IMR-90 (cell line): ENCODE results near the gene TRIP6. TPM values are rescaled to one million over a fixed set of nuclear protein-coding genes. Genes with fewer than 3 reads are reported as not detected.
A peak's percentile ranks its signal among the peaks of the same experiment; 100 is the strongest.

Experiments
- ATAC-seq: fragments of 200-7000 bp; cut with Tn5 transposase; 2 replicates; pipeline ENCODE4 v1.9.1; 2020; ENCODE audit warnings: low read depth, mild to moderate bottlenecking, moderate library complexity
- Bru-seq: library from RNA; stranded (reverse); fragments of 400-500 nt; gene quantifications from one replicate; lab custom pipeline; 2021; lab: Mats Ljungman, UMichigan
- BruChase-seq, 2 experiments: library from RNA; stranded (reverse); fragments of 400-500 nt; gene quantifications; one replicate each; lab custom pipeline; 2021; lab: Mats Ljungman, UMichigan
- BruUV-seq: library from RNA; stranded (reverse); fragments of 400-500 nt; replicated peaks from 2 replicates; lab custom pipeline; 2021; lab: Mats Ljungman, UMichigan
- CTCF ChIA-PET: fragments of 300-600 bp; formaldehyde crosslinking; extraction: SDS; loops from one replicate; lab custom pipeline; 2021; ENCODE audit warnings: antibody characterized with exemption; lab: Yijun Ruan, JAX
- POLR2A ChIA-PET: fragments of 300-600 bp; sonication (Branson Sonifier 250); formaldehyde crosslinking; loops from one replicate; lab custom pipeline; 2022; ENCODE audit warnings: antibody characterized with exemption; ENCODE audit not compliant: unreplicated experiment; lab: Charles Lee
- DNase-seq: peaks from one replicate; pipeline ENCODE4 v3.0.0; 2013
- H2AFZ ChIP-seq: replicated peaks from 2 replicates; pipeline ENCODE3; 2013; ENCODE audit warnings: low read length, mild to moderate bottlenecking; ENCODE audit not compliant: poor library complexity
- H2AK5ac ChIP-seq: 2 replicates; pipeline ENCODE4 v1.6.1; 2013; ENCODE audit warnings: low read depth, low read length, inconsistent platforms
- H2AK9ac ChIP-seq: replicated peaks from 2 replicates; pipeline ENCODE3; 2013; ENCODE audit warnings: mild to moderate bottlenecking, low read depth, low read length, moderate library complexity; ENCODE audit not compliant: poor library complexity
- H2BK120ac ChIP-seq: 2 replicates; pipeline ENCODE4 v1.6.1; 2013; ENCODE audit warnings: low read depth, low read length, inconsistent platforms
- H2BK15ac ChIP-seq: 3 replicates; pipeline ENCODE4 v1.6.1; 2013; ENCODE audit warnings: low read depth, low read length, inconsistent platforms
- H2BK20ac ChIP-seq: 2 replicates; pipeline ENCODE4 v1.6.1; 2013; ENCODE audit warnings: low read depth, mild to moderate bottlenecking, inconsistent platforms, low read length, moderate library complexity
- H2BK5ac ChIP-seq: 2 replicates; pipeline ENCODE4 v1.6.1; 2013; ENCODE audit warnings: mild to moderate bottlenecking, low read depth, low read length, inconsistent platforms; ENCODE audit not compliant: poor library complexity, severe bottlenecking
- H3K14ac ChIP-seq: replicated peaks from 2 replicates; pipeline ENCODE4 v1.6.1; 2013; ENCODE audit warnings: low read depth, low read length, inconsistent platforms
- H3K18ac ChIP-seq: 2 replicates; pipeline ENCODE4 v1.6.1; 2013; ENCODE audit warnings: low read depth, low read length, control low read depth
- H3K23ac ChIP-seq: 2 replicates; pipeline ENCODE4 v1.6.1; 2013; ENCODE audit warnings: low read depth, low read length, inconsistent platforms
- H3K27ac ChIP-seq: 2 replicates; pipeline ENCODE4 v1.5.1; 2013; ENCODE audit warnings: mild to moderate bottlenecking, control low read depth, low read length; ENCODE audit not compliant: insufficient read depth
- H3K27me3 ChIP-seq: 2 replicates; pipeline ENCODE4 v1.6.1; 2013; ENCODE audit warnings: low read length; ENCODE audit not compliant: control insufficient read depth, insufficient read depth
- H3K36me3 ChIP-seq: 2 replicates; pipeline ENCODE4 v1.6.1; 2013; ENCODE audit warnings: low read length, mixed read lengths; ENCODE audit not compliant: control insufficient read depth, insufficient read depth
- H3K4ac ChIP-seq: 2 replicates; pipeline ENCODE4 v1.6.1; 2013; ENCODE audit warnings: low read depth, low read length, inconsistent platforms
- H3K4me1 ChIP-seq: 2 replicates; pipeline ENCODE4 v1.6.1; 2013; ENCODE audit warnings: low read length, mixed read lengths; ENCODE audit not compliant: control insufficient read depth, insufficient read depth
- H3K4me2 ChIP-seq: 2 replicates; pipeline ENCODE4 v1.6.1; 2013; ENCODE audit warnings: low read depth, mild to moderate bottlenecking, control low read depth, low read length, moderate library complexity
- H3K4me3 ChIP-seq: 2 replicates; pipeline ENCODE4 v1.5.1; 2013; ENCODE audit warnings: low read depth, mild to moderate bottlenecking, control low read depth, low read length, moderate library complexity; ENCODE audit not compliant: insufficient read depth
- H3K56ac ChIP-seq: 2 replicates; pipeline ENCODE4 v1.6.1; 2013; ENCODE audit warnings: low read length, inconsistent platforms; ENCODE audit not compliant: insufficient read depth; ENCODE audit errors: extremely low read depth
- H3K79me1 ChIP-seq, 2 experiments: 2 replicates each; pipeline ENCODE4 v1.6.1; 2013; ENCODE audit warnings: low read length in 2 of 2, inconsistent platforms in 1 of 2, low read depth in 1 of 2
- H3K9ac ChIP-seq: 2 replicates; pipeline ENCODE4 v1.6.1; 2013; ENCODE audit warnings: low read depth, low read length, control low read depth
- H3K9me1 ChIP-seq: 2 replicates; pipeline ENCODE4 v1.6.1; 2013; ENCODE audit warnings: low read length, inconsistent platforms; ENCODE audit not compliant: insufficient read depth
- H3K9me3 ChIP-seq: 2 replicates; pipeline ENCODE4 v1.6.1; 2013; ENCODE audit warnings: low read length; ENCODE audit not compliant: control insufficient read depth, insufficient read depth
- H4K20me1 ChIP-seq: 2 replicates; pipeline ENCODE4 v1.6.1; 2013; ENCODE audit warnings: low read length, inconsistent platforms; ENCODE audit not compliant: insufficient read depth
- H4K5ac ChIP-seq: 2 replicates; pipeline ENCODE4 v1.6.1; 2013; ENCODE audit warnings: mild to moderate bottlenecking, low read depth, low read length, control low read depth
- H4K8ac ChIP-seq, 2 experiments: 2 replicates each; pipeline ENCODE4 v1.6.1; 2013; ENCODE audit warnings: low read depth in 2 of 2, low read length in 2 of 2, control low read depth in 1 of 2, inconsistent platforms in 1 of 2
- H4K91ac ChIP-seq: 2 replicates; pipeline ENCODE4 v1.6.1; 2013; ENCODE audit warnings: low read depth, low read length, inconsistent platforms; ENCODE audit not compliant: insufficient read depth
- BHLHE40 ChIP-seq: fragments of 150-350 bp; IDR thresholded peaks from 2 replicates; pipeline ENCODE4 v1.6.1; 2016; ENCODE audit warnings: mild to moderate bottlenecking, low read depth, low read length
- CEBPB ChIP-seq: IDR thresholded peaks from 2 replicates; pipeline ENCODE4 v1.6.1; 2012; ENCODE audit warnings: low read depth, low read length, improper control_type of control experiment
- MAZ ChIP-seq: IDR thresholded peaks from 2 replicates; pipeline ENCODE4 v1.6.1; 2012; ENCODE audit warnings: low read depth, mild to moderate bottlenecking, low read length, improper control_type of control experiment, moderate library complexity, borderline replicate concordance
- MXI1 ChIP-seq: IDR thresholded peaks from 2 replicates; pipeline ENCODE4 v1.6.1; 2012; ENCODE audit warnings: low read depth, mild to moderate bottlenecking, low read length, moderate library complexity, borderline replicate concordance
- POLR2A ChIP-seq: IDR thresholded peaks from 2 replicates; pipeline ENCODE4 v1.6.1; 2012; ENCODE audit warnings: mild to moderate bottlenecking, low read depth, low read length
- RAD21 ChIP-seq: IDR thresholded peaks from 2 replicates; pipeline ENCODE4 v1.6.1; 2012; ENCODE audit warnings: low read length, improper control_type of control experiment
- RCOR1 ChIP-seq: IDR thresholded peaks from 2 replicates; pipeline ENCODE4 v1.6.1; 2012; ENCODE audit warnings: mild to moderate bottlenecking, low read length, improper control_type of control experiment; ENCODE audit not compliant: insufficient replicate concordance
- SMC3 ChIP-seq: fragments of 150-350 bp; IDR thresholded peaks from 2 replicates; pipeline ENCODE4 v1.6.1; 2016; ENCODE audit warnings: low read depth, mild to moderate bottlenecking, antibody characterized with exemption, low read length, moderate library complexity
- WGBS, 2 experiments: methylation state at CpG; one replicate each; pipeline versions ENCODE4 v1.1.5 to v1.1.7; 2013; ENCODE audit warnings: missing lambda C conversion rate in 2 of 2; ENCODE audit not compliant: insufficient read length in 1 of 2; ENCODE audit errors: extremely low coverage in 2 of 2; 5-methylcytosine and 5-hydroxymethylcytosine counted together
- dilution Hi-C: fragments of 300-500 bp; cut with HindIII; formaldehyde crosslinking; loops from one replicate; pipeline ENCODE4 v1.14.3; 2018; ENCODE audit warnings: low sequenced_read_pairs; ENCODE audit not compliant: unreplicated experiment
- in situ Hi-C: fragments of 300-500 bp; cut with MboI; formaldehyde crosslinking; loops from 3 replicates; pipeline ENCODE4 v1.14.3; 2019; ENCODE audit warnings: low sequenced_read_pairs, inconsistent platforms, mixed read lengths
- intact Hi-C: fragments of 100-400 bp; cut with micrococcal nuclease; formaldehyde crosslinking; loops from 2 replicates; pipeline ENCODE4 v1.10.0; 2022
- long read RNA-seq: library from polyadenylated mRNA; unstranded; transcript quantifications from one replicate; pipeline ENCODE4 v2.0.0, GENCODE V29; 2021; ENCODE audit not compliant: unreplicated experiment
- polyA plus RNA-seq, 3 experiments: library from polyadenylated mRNA; depleted of rRNA; stranded (reverse); fragments of >200 nt; gene quantifications; 2 replicates each; pipeline ENCODE4 v1.2.3, GENCODE V29; 2012; ENCODE audit warnings: low replicate concordance in 1 of 3
- total RNA-seq: library from RNA; depleted of rRNA; stranded (reverse); fragments of >200 nt; gene quantifications from 2 replicates; pipeline ENCODE4 v1.2.3, GENCODE V29; 2012; rRNA removed
- TF ChIP-seq, protein P1 (sequence below): conservative IDR thresholded peaks from 2 replicates; pipeline ENCODE4 v1.5.1; 2012; ENCODE audit warnings: mild to moderate bottlenecking, low read depth, low read length, improper control_type of control experiment

Gene TRIP6, protein sequence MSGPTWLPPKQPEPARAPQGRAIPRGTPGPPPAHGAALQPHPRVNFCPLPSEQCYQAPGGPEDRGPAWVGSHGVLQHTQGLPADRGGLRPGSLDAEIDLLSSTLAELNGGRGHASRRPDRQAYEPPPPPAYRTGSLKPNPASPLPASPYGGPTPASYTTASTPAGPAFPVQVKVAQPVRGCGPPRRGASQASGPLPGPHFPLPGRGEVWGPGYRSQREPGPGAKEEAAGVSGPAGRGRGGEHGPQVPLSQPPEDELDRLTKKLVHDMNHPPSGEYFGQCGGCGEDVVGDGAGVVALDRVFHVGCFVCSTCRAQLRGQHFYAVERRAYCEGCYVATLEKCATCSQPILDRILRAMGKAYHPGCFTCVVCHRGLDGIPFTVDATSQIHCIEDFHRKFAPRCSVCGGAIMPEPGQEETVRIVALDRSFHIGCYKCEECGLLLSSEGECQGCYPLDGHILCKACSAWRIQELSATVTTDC
- 36.4 and 39.2 TPM in 2 replicates for total RNA-seq
- polyA plus RNA-seq (2012; rRNA removed) = 72.3 and 89.0 TPM in 2 replicates
- 76.7 and 146 TPM in 2 replicates for polyA plus RNA-seq (2012; cell fraction: cytosol; rRNA removed)
- polyA plus RNA-seq (2012; cell fraction: nucleus; rRNA removed; ENCODE audit: low replicate concordance) = 158 and 235 TPM in 2 replicates
- Bru-seq, nascent RNA = percentile 81 among the genes with signal in this experiment
- BruChase-seq, experiment 1, labeled RNA remaining after a 6-hour chase = percentile 88 among the genes with signal in this experiment
- BruChase-seq, experiment 2, labeled RNA remaining after a 2-hour chase = percentile 87 among the genes with signal in this experiment
- long read RNA-seq, transcript TRIP6-209 (8 exons, 1,303 nt) = minor isoform, 5 of 163 reads
- long read RNA-seq, transcript TRIP6-201 (9 exons, 1,942 nt) = major isoform, 93 of 163 reads
- long read RNA-seq, partial matches to known transcripts = 52 of 163 reads
- long read RNA-seq, other reads (novel, unspliced or antisense) = 13 of 163 reads

DNA sequence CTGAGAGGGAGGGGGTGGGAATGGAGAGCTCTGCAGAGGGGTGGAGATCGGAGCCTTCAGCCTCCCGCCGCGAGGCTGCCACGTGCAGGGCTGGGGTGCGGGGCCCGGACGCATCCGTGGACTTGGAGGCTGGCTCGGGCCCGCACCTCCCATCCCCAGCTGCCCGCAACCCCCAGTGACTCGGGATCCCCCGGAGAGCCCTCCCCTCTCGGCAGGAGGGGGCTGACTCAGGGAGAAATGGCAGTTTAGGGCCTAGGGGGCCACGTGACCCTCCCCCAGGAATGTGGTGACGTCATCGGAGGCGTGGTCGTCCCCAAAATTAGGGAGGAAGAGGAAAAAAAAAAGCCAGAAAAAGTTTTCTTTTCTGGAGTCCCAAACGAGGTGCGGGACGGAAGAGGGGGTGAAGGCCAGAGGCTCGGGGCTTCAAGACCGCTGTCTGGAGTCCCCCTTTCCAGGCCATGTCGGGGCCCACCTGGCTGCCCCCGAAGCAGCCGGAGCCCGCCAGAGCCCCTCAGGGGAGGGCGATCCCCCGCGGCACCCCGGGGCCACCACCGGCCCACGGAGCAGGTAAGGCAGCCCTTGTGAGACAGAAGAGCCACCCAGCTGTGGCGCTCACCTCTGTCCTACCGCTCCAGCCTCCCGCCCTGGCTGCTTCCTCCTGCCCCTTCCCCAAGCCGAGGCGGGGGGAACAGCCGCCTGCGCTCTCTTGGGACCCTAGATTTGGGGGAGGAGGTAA, at the start of gene TRIP6:
Gene TRIP6, plus strand, starts transcription at position 348 of the 736 bp plus-strand sequence. Its CDS starts 111 bp downstream, at position 459.
- Histone ChIP-seq H4K91ac (peak within 1 kb of the TSS; percentile 91), H3K23ac (peak within 1 kb of the TSS; percentile 99), H3K4me1 (peaks cover 18% of the 10 kb centered on the region), H3K27ac (peak within 1 kb of the TSS; percentile 99), H4K8ac (peak within 1 kb of the TSS; percentile 91 to 92), H3K27me3 (no peaks in the 10 kb centered on the region), H3K9me3 (no peaks in the 10 kb centered on the region), H3K4ac (peak within 1 kb of the TSS; percentile 99), H2AK9ac (peak within 1 kb of the TSS; percentile 100), H2BK5ac (peak within 1 kb of the TSS; percentile 97), H4K20me1 (0 out of 2 replicates have a peak, but pooled peaks cover 3% of the 10 kb centered on the region), H3K36me3 (peaks cover 26% of the 10 kb centered on the region), H3K79me1 (peaks cover 5 to 38% of the 10 kb centered on the region in 2 experiments; a peak in 2 of 4 replicates), H3K4me2 (peak within 1 kb of the TSS; percentile 97), H3K56ac (peak within 1 kb of the TSS; percentile 93), H3K4me3 (peak within 1 kb of the TSS; percentile 97), H2AK5ac (peak within 1 kb of the TSS; percentile 93), H3K9ac (peak within 1 kb of the TSS; percentile 98), H2BK15ac (peak within 1 kb of the TSS; percentile 42; the same call in 1 of the 3 replicates), H3K18ac (peak within 1 kb of the TSS; percentile 88), H3K14ac (peak within 1 kb of the TSS; percentile 100), H3K9me1 (peaks cover 4% of the 10 kb centered on the region; the same call in 1 of the 2 replicates), H4K5ac (peak within 1 kb of the TSS; percentile 86), H2BK120ac (peak within 1 kb of the TSS; percentile 92), H2AFZ (peak within 1 kb of the TSS; percentile 86), H2BK20ac (peak within 1 kb of the TSS; percentile 63)
- ATAC-seq = peak; percentile 88
- POLR2A ChIA-PET = interaction anchor here (0.7 kb wide), 1 partner anchor 16 kb away, joined by 12 read pairs; no protein-coding TSS in a partner anchor
- dilution Hi-C loops = no loop called here
- in situ Hi-C loops = loop anchor here (25.0 kb wide), 2 partner anchors 280 to 405 kb away; partner anchors contain the start of genes FBXO24, LRCH4 and SPACDR
- CTCF ChIA-PET = interaction anchor here (0.6 to 1.1 kb wide), 2 partner anchors 15 to 272 kb away, joined by 3 to 4 read pairs; partner anchors contain the start of gene SLC12A9
- TSS peak; percentile 78 for BruUV-seq
- DNase-seq = peak; percentile 93
- 1% methylated on average over 15 of the region's 42 CpGs; no CpG with 5 or more reads in 1 of the 2 experiments for WGBS, 2 experiments
- intact Hi-C loops = loop anchor here (2.0 kb wide), 1 partner anchor 30 kb away; no protein-coding TSS in a partner anchor
- peak; percentile 82; the same call in 1 of the 2 replicates for TF ChIP-seq BHLHE40
- no peak for TF ChIP-seq SMC3
- TF ChIP-seq POLR2A = peak; percentile 78
- peak; percentile 89; the same call in 1 of the 2 replicates for TF ChIP-seq MXI1
- TF ChIP-seq RAD21 = no peak
- TF ChIP-seq CEBPB = 0 out of 2 replicates have a peak, but pooled peaks have one; percentile 6
- TF ChIP-seq, protein P1, sequence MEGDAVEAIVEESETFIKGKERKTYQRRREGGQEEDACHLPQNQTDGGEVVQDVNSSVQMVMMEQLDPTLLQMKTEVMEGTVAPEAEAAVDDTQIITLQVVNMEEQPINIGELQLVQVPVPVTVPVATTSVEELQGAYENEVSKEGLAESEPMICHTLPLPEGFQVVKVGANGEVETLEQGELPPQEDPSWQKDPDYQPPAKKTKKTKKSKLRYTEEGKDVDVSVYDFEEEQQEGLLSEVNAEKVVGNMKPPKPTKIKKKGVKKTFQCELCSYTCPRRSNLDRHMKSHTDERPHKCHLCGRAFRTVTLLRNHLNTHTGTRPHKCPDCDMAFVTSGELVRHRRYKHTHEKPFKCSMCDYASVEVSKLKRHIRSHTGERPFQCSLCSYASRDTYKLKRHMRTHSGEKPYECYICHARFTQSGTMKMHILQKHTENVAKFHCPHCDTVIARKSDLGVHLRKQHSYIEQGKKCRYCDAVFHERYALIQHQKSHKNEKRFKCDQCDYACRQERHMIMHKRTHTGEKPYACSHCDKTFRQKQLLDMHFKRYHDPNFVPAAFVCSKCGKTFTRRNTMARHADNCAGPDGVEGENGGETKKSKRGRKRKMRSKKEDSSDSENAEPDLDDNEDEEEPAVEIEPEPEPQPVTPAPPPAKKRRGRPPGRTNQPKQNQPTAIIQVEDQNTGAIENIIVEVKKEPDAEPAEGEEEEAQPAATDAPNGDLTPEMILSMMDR = no peak
- peak; percentile 99 for TF ChIP-seq MAZ
- no peak for TF ChIP-seq RCOR1
